ENCODE data around the gene CCPG1. TPM values are rescaled to one million over a fixed set of nuclear protein-coding genes. Genes with fewer than 3 reads are reported as not detected.

CCPG1 gene
- total and polyA plus RNA-seq, 2 of the 13 experiments (the other 11 are each of a cell fraction or from before 2014, with no cell fraction given) = 16.1 to 19.5 TPM

DNA sequence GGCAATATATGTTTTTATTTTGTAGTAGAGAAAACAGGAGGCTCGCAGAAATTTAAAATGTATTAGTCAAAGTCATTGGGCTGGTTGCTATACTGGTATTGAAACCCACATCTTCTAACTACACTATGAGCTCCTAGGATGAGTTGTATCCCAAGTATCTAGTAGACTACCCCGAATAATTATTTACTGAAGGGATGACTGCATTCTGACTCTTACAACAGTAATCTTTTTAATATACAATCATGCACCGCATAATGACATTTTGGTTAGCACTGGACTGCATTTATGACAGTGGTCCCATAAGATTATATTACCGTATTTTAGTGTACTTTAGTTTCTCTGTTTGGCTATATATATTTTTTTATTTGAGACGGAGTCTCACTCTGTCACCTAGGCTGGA lies 73.8 kb downstream of the CCPG1 start:
- ChIA-PET CTCF (ENCODE audit: low intra/inter-chr PET ratio, low total read pairs) (no interaction called here), POLR2A (no interaction called here)
- in situ Hi-C loops (cut with HindIII; ENCODE audit: extremely low pct_ligation_motif_present, low pct_unique_long_range_greater_than_20kb) (no loop called here), intact Hi-C loops (cut with micrococcal nuclease; ENCODE audit: unreplicated experiment) (no loop called here)
- Histone ChIP-seq H3K4me1 (ENCODE audit: insufficient read depth, low read length) (no peaks in the 10 kb centered on the region), H3K4me2 (ENCODE audit: low read depth, low read length) (no peak overlapping the region), H3K79me2 (ENCODE audit: insufficient read depth, low read length) (no peaks in the 10 kb centered on the region), H3K36me3 (replicated peaks in 1 of 2; ENCODE audit: control insufficient read depth in 1 of 2, insufficient read depth in 2 of 2, low read length in 2 of 2) (peaks cover 1 to 16% of the 10 kb centered on the region in 2 experiments; a peak in 3 of 5 replicates), H4K20me1 (ENCODE audit: insufficient read depth, low read length) (no peaks in the 10 kb centered on the region), H3K9me3 (ENCODE audit: low read length) (no peaks in the 10 kb centered on the region), H3K27ac (ENCODE audit: extremely low read length, insufficient read depth, low read length) (no peak overlapping the region), H2AFZ (ENCODE audit: low read length) (no peak overlapping the region), H3K9ac (ENCODE audit: insufficient read depth, low read depth, low read length) (no peak overlapping the region), H3K4me3 (replicated peaks in 1 of 3; ENCODE audit: insufficient read depth in 1 of 3, low read depth in 2 of 3, low read length in 3 of 3) (no peak overlapping the region), H3K27me3 (ENCODE audit: control insufficient read depth in 1 of 2, insufficient read depth in 2 of 2, low read length in 2 of 2) (no peaks in the 10 kb centered on the region)
- no peak for DNase-seq (ENCODE audit: low spot score)
- FAIRE-seq = no peak
- BruUV-seq (replicated peaks) = no TSS peak
- ATAC-seq = no peak
- TF ChIP-seq EHMT2 (IDR thresholded peaks at IDR 0.05; ENCODE audit: borderline replicate concordance, low read depth, low read length) = no peak
- TF ChIP-seq, protein P1, sequence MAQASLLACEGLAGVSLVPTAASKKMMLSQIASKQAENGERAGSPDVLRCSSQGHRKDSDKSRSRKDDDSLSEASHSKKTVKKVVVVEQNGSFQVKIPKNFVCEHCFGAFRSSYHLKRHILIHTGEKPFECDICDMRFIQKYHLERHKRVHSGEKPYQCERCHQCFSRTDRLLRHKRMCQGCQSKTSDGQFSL (CRISPR knock-in tag; IDR thresholded peaks at IDR 0.05) = no peak
- TF ChIP-seq, protein P2, sequence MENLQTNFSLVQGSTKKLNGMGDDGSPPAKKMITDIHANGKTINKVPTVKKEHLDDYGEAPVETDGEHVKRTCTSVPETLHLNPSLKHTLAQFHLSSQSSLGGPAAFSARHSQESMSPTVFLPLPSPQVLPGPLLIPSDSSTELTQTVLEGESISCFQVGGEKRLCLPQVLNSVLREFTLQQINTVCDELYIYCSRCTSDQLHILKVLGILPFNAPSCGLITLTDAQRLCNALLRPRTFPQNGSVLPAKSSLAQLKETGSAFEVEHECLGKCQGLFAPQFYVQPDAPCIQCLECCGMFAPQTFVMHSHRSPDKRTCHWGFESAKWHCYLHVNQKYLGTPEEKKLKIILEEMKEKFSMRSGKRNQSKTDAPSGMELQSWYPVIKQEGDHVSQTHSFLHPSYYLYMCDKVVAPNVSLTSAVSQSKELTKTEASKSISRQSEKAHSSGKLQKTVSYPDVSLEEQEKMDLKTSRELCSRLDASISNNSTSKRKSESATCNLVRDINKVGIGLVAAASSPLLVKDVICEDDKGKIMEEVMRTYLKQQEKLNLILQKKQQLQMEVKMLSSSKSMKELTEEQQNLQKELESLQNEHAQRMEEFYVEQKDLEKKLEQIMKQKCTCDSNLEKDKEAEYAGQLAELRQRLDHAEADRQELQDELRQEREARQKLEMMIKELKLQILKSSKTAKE (CRISPR knock-in tag; IDR thresholded peaks at IDR 0.05; ENCODE audit: borderline replicate concordance) = no peak
- TF ChIP-seq, protein P3, sequence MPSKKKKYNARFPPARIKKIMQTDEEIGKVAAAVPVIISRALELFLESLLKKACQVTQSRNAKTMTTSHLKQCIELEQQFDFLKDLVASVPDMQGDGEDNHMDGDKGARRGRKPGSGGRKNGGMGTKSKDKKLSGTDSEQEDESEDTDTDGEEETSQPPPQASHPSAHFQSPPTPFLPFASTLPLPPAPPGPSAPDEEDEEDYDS (CRISPR knock-in tag; IDR thresholded peaks at IDR 0.05) = no peak
- TF ChIP-seq ZNF766 (CRISPR knock-in tag; IDR thresholded peaks at IDR 0.05; ENCODE audit: borderline replicate concordance) = no peak
- WGBS (ENCODE audit: low lambda C conversion rate) = 94% methylated on average over 5 of the region's 5 CpGs

DNA sequence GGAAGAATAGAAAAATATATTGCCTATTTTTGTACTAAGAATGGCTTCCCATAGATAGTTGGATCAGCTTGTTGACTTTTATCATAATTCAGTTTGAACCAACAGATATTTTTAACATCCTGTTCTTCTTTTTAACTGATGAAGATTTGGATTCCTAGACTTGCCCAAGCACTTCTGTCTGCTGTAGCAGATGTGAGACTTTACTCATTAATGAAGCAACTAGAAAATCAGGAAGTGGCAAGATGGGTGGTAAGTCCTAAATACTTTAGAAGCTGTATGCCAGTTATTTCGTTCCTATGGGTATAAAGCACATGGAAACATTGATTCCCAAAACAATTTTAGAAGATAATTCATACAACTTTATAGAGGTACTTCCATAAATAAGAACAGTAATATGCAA lies 80.8 kb downstream of the CCPG1 start:
- Histone ChIP-seq H4K20me1 (ENCODE audit: insufficient read depth, low read length) (no peaks in the 10 kb centered on the region), H3K27ac (ENCODE audit: extremely low read length, insufficient read depth, low read length) (no peak overlapping the region), H3K4me3 (replicated peaks in 1 of 3; ENCODE audit: insufficient read depth in 1 of 3, low read depth in 2 of 3, low read length in 3 of 3) (no peak overlapping the region), H2AFZ (ENCODE audit: low read length) (no peak overlapping the region), H3K4me2 (ENCODE audit: low read depth, low read length) (no peak overlapping the region), H3K9me3 (ENCODE audit: low read length) (no peaks in the 10 kb centered on the region), H3K36me3 (replicated peaks in 1 of 2; ENCODE audit: control insufficient read depth in 1 of 2, insufficient read depth in 2 of 2, low read length in 2 of 2) (peaks cover 1 to 5% of the 10 kb centered on the region in 2 experiments; a peak in 2 of 5 replicates), H3K79me2 (ENCODE audit: insufficient read depth, low read length) (no peaks in the 10 kb centered on the region), H3K4me1 (ENCODE audit: insufficient read depth, low read length) (no peaks in the 10 kb centered on the region), H3K9ac (ENCODE audit: insufficient read depth, low read depth, low read length) (no peak overlapping the region), H3K27me3 (ENCODE audit: control insufficient read depth in 1 of 2, insufficient read depth in 2 of 2, low read length in 2 of 2) (no peaks in the 10 kb centered on the region)
- 93% methylated on average over 1 of the region's 1 CpG for WGBS (ENCODE audit: low lambda C conversion rate)
- ATAC-seq (no peak), FAIRE-seq (no peak), DNase-seq (ENCODE audit: low spot score) (no peak)
- in situ Hi-C loops (cut with HindIII; ENCODE audit: extremely low pct_ligation_motif_present, low pct_unique_long_range_greater_than_20kb) = no loop called here
- intact Hi-C loops (cut with micrococcal nuclease; ENCODE audit: unreplicated experiment) = no loop called here
- BruUV-seq (replicated peaks) = no TSS peak
- CTCF ChIA-PET (ENCODE audit: low intra/inter-chr PET ratio, low total read pairs) = no interaction called here
- POLR2A ChIA-PET = no interaction called here
- TF ChIP-seq, protein P4, sequence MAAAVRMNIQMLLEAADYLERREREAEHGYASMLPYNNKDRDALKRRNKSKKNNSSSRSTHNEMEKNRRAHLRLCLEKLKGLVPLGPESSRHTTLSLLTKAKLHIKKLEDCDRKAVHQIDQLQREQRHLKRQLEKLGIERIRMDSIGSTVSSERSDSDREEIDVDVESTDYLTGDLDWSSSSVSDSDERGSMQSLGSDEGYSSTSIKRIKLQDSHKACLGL (CRISPR knock-in tag; IDR thresholded peaks at IDR 0.05) = no peak
- TF ChIP-seq ZFX (CRISPR knock-in tag; IDR thresholded peaks at IDR 0.05; ENCODE audit: low read depth) = no peak
- no peak for TF ChIP-seq ZNF251 (CRISPR knock-in tag; IDR thresholded peaks at IDR 0.05)
- TF ChIP-seq ISL2 (CRISPR knock-in tag; IDR thresholded peaks at IDR 0.05) = no peak
- TF ChIP-seq SUZ12 (IDR thresholded peaks at IDR 0.05; ENCODE audit: low read depth, low read length) = no peak
- no peak for TF ChIP-seq ZNF383 (CRISPR knock-in tag; IDR thresholded peaks at IDR 0.05; ENCODE audit: borderline replicate concordance)
- TF ChIP-seq RAD51 (IDR thresholded peaks at IDR 0.05; ENCODE audit: borderline replicate concordance) = no peak
- TF ChIP-seq, protein P5, sequence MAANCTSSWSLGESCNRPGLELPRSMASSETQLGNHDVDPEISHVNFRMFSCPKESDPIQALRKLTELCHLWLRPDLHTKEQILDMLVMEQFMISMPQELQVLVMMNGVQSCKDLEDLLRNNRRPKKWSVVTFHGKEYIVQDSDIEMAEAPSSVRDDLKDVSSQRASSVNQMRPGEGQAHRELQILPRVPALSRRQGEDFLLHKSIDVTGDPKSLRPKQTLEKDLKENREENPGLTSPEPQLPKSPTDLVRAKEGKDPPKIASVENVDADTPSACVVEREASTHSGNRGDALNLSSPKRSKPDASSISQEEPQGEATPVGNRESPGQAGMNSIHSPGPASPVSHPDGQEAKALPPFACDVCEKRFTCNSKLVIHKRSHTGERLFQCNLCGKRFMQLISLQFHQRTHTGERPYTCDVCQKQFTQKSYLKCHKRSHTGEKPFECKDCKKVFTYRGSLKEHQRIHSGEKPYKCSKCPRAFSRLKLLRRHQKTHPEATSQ (CRISPR knock-in tag; IDR thresholded peaks at IDR 0.05; ENCODE audit: borderline replicate concordance) = no peak

All from HepG2 (cell line).